ENCODE data around the gene GINS2. TPM values are rescaled to one million over a fixed set of nuclear protein-coding genes. Genes with fewer than 3 reads are reported as not detected.

Gene GINS2
- total RNA-seq, 1 donor from 2014 or later = 4.9 TPM

DNA sequence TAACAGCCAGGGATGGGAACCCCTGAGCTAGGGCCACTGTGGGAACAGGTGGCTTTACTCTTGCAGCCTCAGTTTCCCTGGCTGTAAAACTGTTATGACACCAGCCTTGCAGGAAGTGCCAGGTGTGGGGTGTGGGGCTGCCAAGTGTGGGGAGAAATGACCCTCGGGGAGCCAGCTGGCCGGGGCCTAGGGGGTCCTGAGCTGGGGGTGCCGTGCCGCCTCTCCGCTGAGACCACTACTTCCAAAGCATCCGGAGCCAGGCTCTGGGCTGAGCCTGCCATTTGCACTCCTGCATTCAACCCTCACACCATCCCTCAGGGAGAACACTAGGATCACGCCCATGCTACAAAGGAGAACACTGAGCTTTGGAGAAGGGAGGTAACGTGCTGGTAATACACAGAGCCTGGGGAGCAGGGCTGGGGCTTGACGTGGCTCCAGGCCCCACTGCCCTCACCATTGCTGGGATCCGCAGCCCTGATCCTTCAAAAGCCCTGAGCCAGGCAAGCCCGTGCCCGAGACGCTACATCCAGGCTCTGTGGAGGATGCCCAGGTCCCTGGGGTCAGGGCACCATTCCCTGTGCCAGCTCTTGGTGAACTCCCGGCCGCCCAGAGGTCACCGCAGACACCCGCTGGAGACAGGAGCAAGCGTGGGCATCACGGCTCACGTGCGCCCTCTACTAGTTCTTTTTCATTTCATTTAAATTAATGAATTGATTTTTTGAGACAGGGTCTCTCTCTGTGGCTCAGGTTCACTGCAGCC, 28.8 kb upstream of the GINS2 start:
- DNase-seq (ENCODE audit: low spot score in 2 of 2) (peak; percentile 59 to 83), FAIRE-seq (no peak)

DNA sequence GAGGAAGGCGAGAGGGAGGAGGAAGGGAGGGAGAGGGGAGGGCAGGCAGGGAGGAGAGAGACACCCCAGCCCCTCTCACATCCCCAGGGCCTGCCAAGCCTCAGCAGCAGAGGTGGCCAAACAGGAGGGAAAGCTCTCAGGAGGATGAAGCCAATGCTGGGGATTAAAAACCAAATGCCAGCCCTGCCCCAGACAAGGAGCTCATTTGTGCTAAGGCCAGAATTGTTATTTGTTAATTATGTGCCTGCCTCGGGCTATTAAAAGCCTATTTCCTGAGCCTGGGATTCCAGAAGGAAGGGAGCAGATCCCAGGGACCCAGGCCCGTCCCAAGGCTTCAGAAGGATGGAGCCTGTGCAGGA, 27.9 kb upstream of the GINS2 start:
- DNase-seq (ENCODE audit: low spot score in 2 of 2) (peak in 1 of 2 donors; percentile 44), FAIRE-seq (no peak)

DNA sequence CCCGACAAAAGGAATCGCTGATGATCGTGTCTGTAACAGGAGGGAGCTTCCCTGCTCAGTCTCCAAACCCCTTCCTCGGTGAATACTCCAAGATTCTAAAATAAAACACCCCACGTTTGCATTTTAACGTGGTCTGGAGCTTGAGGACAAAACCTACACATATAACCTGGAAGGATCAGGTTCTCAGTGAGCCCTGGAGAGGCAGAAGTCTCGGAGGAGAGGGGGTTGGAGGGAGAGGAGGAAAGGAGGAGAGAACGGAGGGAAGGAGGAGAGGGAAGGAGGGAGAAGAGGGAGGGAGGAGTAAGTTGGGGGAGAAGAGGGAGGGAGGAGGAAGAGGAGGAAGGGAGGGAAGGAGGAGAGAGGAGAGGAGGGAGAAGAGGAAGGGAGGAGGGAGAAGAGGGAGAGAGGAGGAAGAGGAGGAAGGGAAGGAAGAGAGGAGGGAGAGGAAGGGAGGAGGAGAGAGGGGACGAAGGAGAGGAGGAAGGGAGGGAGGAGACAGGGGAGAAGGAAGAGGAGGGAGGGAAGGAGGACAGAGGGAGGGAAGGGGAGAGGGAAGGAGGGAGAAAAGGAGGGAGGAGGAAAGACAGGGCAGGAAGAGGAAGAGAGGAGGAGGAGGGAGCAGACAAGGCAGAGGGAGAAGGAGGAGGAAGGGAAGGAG, 27.4 kb upstream of the GINS2 start:
- DNase-seq (ENCODE audit: low spot score in 2 of 2) = no peak
- no peak for FAIRE-seq

DNA sequence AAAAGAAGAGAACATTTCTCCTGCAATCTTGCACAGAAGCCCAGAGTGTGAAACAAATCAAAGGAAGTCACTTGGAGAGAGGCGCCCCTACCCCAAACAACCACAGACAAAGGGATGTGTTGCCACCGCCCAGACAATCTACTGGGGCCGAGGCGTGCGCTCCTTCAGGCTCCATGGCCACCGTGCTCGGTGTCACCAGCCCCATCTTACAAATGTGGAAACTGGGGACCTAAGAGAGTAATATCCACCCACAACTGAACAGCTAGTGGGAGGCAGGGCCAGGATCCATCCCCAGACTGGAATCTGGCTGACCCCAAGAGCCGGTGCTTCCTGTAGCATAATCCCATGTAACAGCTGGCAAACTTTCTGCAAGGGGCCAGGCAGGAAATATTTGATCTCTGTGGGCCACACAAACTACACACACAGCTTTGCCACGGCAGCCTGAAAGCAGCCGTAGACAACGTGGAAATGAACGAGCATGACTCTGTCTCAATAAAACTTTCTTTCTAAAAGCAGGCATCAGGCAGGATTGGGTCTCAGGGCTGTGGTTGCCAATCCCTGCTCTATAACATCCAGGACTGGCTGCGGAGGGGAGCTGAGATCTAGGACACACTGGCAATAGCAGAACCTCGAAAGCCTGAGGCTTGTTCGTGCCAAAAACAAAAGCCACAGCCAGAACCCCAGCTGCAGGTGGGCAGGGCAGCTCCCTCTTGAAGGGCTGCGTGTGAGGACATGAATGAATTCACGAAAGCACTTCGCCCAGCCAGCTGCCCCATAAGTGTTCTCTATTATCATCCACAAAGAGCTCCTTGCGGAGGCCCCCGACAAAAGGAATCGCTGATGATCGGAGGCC, 26.6 kb upstream of the GINS2 start:
- no peak for FAIRE-seq
- DNase-seq (ENCODE audit: low spot score in 2 of 2) = peak in 1 of 2 donors; percentile 32

DNA sequence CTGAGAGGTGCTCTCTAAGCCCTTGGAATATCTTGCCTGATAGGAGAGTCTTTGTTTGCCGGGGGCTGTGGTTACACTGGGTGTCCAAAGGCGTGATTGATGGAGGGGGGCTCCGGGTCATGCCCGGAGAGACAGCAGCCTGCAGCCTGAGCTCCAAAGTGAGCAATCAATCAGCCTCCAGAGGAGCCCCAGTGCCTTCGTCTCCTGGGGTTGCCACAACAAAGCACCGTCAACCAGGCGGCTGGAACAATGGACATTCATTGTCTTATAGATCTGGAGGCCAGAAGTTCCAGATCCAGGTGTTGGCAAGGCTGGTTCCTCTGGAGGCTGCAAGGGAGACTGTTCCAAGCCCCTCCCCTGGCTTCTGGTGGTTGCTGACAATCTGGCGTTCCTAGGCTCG, 24.0 kb upstream of the GINS2 start:
- FAIRE-seq = no peak

DNA sequence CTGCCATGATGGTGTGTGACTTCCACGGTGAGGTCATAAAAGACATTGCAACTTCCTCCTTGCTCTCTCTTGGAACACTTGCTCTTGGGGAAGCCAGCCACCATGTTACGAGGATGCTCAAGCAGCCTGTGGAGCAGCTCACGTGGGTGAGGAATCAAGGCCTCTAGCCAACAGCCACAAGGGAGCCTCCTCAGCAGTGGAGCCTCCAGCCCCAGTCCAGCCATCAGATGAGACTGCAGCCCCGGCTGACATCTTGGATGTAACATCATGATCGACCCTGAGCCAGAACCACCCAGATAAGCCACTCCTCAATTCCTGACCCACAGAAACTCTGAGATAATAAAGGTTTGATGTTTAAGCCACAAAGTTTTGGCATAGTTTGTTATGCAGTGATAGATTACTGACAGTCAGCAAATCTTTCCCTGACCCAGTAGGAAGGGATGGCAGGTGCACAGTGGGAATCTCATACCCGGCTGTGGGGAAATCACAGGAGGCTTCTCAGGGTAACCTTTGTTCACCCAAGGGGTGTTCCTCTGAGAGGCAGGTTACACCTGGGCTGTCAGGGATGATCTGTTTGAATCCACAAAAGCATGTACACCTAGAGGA, 23.3 kb upstream of the GINS2 start:
- DNase-seq (ENCODE audit: low spot score in 2 of 2) (no peak), FAIRE-seq (no peak)

More for the DNA sequence above, 24.0 kb upstream of the GINS2 start:
- no peak for DNase-seq (ENCODE audit: low spot score in 2 of 2)

DNA sequence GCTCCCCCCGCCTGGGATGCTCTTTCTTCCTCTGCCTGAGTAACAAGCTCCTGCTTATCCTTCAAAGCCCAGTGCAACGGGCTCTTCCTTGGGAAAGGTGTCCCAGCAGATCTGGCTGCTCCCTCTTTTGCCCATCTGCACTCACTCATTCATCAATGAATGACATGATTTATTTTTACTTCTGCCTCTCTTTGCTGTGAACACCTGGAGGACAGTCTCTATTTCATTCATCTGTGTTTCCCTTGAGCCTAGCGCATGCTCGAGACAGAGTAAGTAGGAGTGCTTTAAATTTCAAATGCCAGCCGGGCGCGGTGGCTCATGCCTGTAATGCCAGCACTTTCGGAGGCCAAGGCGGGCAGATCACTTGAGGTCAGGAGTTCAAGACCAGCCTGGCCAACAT, 22.0 kb upstream of the GINS2 start:
- no peak for DNase-seq (ENCODE audit: low spot score in 2 of 2)
- FAIRE-seq = no peak

DNA sequence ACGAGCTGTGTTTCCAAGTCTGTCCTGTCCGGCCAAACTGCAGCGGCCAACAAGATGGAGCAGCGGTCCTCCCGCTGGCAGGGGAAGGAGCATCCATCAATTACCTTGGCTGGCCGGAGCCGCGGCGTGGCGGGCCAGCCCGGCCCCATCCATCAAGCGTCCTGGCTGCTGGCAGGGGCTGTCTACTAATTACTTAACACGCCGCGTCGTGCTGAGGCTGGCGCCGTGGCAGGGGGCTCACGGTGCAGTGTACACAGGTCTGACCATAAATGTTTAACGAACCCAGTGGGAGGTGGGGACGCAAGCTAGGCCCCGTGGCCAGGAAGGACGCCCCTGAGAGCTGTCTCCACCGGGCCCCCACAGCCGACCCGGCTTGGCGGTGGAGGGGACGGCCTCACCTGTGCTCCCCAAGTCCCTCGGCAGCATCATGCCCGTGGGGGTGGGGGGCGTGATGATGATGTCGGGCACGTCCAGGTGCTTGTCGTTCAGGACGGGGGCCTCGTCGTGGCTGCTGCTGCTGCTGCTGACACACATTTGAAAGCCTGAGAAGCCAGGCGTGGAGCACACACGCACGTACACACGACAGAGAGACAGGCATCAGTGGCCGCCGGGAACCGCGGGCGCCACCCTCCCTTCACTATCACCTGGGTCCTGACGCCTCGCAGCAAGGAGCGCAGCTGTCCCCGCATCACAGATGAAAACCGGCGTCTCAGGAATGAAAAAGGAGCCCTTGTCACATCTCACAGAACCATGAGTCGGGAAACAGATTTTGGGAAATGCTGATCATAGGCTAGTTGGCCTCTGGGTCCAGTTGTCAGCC, 21.2 kb upstream of the GINS2 start:
- FAIRE-seq = no peak
- no peak for DNase-seq (ENCODE audit: low spot score in 2 of 2)

DNA sequence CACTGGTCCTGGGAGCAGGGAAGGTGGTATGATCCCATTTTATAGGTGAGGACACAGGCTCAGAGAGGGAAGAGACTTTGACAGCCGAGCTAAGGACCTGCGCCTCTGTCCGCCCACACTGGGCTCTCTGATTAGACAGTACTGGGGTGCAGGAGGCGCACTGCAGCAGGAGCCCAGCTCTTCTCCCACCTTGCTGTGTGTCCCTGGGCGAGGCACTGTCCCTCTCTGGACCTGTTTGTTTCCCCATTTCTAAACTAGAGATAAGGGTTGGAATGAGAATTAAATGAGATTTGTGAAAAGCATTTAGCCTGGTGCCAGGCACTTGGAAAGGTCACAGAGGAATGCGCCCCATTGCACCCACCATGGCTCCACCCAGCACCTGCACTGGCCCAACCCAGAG, 19.6 kb upstream of the GINS2 start:
- FAIRE-seq = no peak
- no peak for DNase-seq (ENCODE audit: low spot score in 2 of 2)

DNA sequence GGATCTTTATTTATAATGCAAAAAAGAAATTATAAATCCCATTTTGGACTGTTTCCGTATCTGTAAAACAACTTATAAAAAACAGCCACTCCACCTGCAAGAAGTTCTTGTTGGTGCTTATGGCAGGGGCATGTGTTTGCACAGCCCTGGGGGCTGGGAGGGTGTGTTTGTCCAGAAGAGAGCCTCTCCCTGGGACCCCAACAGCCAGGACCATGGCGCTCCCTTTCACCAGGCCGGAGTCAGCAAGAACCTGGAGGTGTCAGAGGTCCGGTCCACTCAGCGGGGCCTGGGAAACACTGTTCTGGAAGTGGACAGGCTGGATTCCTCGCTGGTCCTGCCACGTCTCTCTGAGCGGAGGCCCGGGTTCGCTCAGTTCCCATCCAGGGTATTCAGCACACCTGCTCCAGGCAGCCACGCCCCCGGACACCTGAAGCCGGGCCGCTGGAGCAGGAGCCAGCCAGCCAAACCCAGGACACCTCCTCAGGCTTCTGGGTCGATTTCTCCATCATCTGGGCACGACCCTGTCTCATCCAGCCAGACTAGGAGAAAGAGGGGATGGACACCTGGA, 18.9 kb upstream of the GINS2 start:
- DNase-seq (ENCODE audit: low spot score in 2 of 2) = no peak
- no peak for FAIRE-seq

DNA sequence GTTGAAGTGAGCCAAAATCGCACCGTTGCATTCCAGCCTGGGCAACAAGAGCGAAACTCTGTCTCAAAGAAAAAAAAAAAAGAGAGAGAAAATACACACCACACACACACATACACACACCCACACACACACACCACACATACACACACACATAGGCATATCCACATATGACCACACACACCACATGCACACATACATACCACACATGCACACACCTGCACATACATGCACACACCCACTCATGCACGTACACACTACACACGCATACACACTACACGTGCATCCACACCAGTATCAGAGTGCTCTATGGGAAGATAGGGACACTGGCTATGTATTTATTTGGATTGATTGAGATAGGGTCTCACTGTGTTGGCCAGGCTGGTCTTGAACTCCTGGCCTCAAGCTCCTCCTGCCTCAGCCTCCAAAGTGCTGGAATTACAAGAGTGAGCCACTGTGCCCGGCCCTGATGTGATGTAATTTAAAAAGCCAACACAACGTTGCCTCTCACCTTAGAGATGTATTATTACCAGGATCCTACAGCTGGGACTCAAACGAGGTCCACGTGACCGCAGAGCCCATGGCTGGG, 17.8 kb upstream of the GINS2 start:
- no peak for FAIRE-seq

DNA sequence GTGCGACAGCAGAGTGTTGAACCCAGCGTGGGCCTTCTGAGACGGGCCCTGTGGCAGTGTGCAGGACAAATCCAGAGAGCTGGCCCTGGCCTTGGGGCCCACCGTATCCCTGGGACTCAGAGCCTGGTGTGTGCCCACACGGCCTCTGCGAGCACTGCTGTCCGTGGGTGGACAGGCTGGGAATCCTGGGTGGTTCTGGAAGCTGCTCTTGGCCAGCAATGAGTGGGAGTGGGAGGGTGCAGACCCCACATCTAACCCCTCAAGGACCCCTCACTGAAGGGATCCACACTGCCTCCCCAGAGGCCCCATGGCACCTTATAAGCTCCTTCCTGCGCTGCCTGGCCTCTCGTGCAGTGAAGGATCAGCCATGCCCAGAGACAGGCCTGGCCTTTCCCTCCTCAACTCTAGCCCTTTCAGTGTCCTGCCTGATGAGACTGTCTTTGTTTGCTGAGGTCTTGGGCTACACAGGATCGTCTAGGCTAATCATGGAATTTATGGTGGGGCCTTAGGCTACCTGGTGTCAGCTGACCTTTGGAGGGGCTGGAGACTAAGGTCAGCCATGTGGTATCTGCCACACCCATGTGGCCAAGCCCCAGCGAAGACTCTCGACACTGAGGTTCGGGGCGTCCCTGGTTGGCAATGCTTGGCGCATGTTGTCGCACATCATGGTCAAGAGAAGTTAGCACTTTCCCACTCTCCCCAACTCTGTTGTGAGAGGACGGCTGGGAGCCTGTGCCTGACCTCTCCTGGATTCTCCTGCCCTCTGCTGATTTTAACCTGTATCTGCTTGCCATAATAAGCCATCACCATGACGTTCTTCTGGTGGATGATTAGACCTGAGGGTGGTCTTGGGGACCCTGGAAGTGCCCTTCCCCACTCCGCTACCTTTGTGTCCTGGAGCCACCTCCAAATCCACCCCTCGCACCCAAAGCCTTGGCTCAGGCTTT, 16.4 kb upstream of the GINS2 start:
- DNase-seq (ENCODE audit: low spot score in 2 of 2) (no peak), FAIRE-seq (no peak)

More for the DNA sequence above, 17.8 kb upstream of the GINS2 start:
- DNase-seq (ENCODE audit: low spot score in 2 of 2) = no peak

DNA sequence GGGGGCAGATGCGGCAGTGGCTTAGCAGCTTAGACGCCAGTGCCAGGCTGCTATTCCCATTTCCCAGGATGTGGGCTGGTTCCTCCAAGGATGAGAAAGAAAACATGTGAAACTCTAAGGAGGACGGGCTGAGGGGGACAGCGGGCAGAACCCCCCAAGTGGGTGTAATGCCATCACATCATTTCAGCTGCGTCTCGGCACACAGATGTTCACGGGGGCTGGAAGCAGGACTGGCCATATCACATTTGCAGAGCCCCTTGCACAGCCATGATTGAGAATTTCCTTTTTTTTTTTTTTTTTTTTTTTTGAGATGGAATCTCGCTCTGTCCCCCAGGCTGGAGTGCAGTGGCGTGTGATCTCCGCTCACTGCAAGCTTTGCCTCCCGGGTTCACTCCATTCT, 15.3 kb upstream of the GINS2 start:
- FAIRE-seq (no peak), DNase-seq (ENCODE audit: low spot score in 2 of 2) (no peak)

DNA sequence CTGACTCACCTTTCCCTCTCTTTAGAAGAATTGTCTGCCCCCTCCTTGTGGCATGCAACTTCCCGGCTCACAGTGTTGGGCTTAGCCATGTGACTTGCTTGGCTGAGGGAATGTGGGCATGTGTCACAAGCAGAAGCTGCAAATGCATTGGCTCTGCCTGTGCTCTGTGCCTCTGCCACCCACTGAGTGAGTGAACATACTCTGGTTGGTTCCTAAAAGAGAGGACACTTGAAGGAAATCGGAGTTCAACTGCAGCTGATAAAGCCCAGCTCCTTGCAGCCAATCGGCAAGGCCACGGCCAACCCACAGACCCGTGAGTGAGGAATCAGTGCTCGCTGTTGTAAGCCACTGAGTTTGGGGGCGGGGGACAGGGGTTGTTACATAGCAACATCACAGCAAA, 10.9 kb upstream of the GINS2 start:
- DNase-seq (ENCODE audit: low spot score in 2 of 2) = peak in 1 of 2 donors; percentile 59
- FAIRE-seq = no peak

DNA sequence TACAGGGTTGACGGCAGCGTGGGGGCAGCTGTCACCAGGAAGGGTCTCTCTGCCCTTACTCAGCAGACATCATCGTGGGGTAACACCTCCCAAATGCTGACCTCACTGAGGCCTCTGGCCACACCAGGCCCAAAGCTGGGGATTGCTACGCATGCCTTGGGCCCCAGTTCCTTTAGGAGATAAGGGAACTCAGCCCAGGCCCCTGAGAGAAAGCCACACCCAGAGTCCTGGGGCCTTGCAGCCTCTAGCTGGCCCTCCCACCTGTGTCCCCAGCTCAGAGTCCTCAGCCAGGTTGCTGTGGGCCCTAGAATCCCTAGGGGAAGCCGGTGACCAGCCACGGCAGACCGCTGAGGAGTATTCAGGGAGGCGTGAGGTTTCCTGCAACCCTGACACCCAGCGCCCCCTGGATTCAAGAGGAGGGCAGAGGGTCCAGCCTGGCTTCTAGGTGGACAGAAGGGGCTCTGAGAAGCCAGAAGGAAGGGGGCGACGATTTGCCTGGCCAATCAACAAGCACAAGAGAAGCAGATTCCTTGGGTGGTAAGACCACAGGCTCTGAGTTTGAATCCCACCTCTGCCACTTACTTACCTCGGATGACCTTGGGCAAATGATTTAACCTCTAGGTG, 10.3 kb upstream of the GINS2 start:
- DNase-seq (ENCODE audit: low spot score in 2 of 2) = no peak

DNA sequence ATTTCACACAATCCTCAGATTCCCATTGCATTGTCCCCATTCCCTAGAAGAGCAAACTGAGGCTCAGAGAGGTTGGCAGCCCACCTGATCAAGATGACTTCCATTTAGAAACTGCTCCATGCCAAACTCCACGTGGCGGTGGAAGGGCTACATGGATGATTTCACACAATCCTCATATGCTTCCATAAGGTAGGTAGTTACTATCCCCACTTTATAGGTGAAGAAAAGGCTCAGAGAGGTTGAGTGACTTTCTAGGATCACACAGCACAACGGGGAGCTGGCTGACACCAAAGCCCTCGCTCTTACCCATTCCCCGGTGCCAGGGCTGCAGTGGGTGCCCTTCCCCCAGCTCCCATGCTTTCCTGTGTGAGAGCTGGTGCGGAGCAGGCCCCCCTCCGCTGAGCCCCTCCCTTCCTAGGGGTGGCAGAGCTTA, 9.7 kb upstream of the GINS2 start:
- DNase-seq (ENCODE audit: low spot score in 2 of 2) = no peak
- no peak for FAIRE-seq

More for the DNA sequence above, 10.3 kb upstream of the GINS2 start:
- no peak for FAIRE-seq

DNA sequence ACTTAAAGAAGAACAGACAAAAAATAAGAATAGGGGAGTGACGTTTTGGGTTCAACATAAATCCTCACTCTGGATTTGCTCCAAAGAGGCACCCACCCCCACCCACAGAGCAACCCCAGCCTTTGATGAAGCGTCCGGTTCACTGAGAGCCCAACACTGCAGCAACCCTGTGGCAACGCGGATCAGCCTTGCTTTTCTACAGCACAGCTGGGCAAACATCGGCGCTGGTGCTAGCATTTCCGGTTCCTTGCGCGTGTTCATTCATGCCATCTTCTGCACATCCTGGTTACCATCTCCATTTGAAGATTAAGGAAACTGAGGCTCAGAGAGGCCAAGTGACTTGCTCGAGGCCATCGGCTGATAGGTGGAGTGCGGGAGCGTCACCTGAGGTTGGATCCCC, 8.7 kb upstream of the GINS2 start:
- FAIRE-seq = no peak
- no peak for DNase-seq (ENCODE audit: low spot score in 2 of 2)

DNA sequence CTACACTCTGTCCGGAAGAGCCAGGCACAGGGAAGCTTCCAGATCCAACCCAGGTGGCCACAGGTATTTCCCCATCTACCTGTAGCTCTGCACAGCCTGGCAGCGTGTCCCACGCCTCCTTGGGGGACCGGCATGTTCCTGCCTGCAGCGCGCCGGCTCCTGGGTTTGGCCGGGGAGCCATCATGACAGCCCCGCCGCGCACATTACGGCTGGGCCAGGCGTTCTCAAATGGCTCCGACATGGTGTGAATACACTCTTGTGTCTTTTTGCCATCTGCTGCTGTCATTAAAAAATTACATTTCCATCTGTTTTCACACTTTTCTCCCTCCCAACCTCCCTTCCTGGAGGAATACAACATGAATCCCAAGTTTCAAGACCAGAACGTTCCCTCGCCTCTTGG, 8.0 kb upstream of the GINS2 start:
- DNase-seq (ENCODE audit: low spot score in 2 of 2) = no peak
- no peak for FAIRE-seq
